Upper lobe of left lung (tissue), 6 donors: Measurements from ENCODE around the gene PLPPR3. TPM values are rescaled to one million over a fixed set of nuclear protein-coding genes. Genes with fewer than 3 reads are reported as not detected.

ENCODE experiments used
- ATAC-seq, 2 donors: fragments of 200-7000 bp; cut with Tn5 transposase; one replicate each; pipeline ENCODE4 v1.9.1; 2022; ENCODE audit warnings: mild to moderate bottlenecking in 2 of 2, moderate library complexity in 2 of 2; ENCODE audit not compliant: low FRiP score in 2 of 2
- DNase-seq, 2 donors: peaks; one replicate each; pipeline ENCODE4 v3.0.0-alpha.2; 2019 to 2020
- H3K27ac ChIP-seq, 4 donors: fragments of 200-600 bp; sonication (generic); one replicate each; pipeline ENCODE4 v1.5.1; 2016 to 2019
- H3K27me3 ChIP-seq, 4 donors: fragments of 200-600 bp; sonication (generic); one replicate each; pipeline ENCODE4 v1.5.1; 2017 to 2019
- H3K36me3 ChIP-seq, 4 donors: fragments of 200-600 bp; sonication (generic); one replicate each; pipeline ENCODE4 v1.5.1; 2016 to 2019
- H3K4me1 ChIP-seq, 4 donors: fragments of 200-600 bp; sonication (generic); one replicate each; pipeline ENCODE4 v1.5.1; 2018 to 2019
- H3K4me3 ChIP-seq, 4 donors: fragments of 200-600 bp; sonication (generic); one replicate each; pipeline ENCODE4 v1.5.1; 2017 to 2019; ENCODE audit warnings: mild to moderate bottlenecking in 2 of 4, moderate library complexity in 1 of 4
- H3K9me3 ChIP-seq, 4 donors: fragments of 200-600 bp; sonication (generic); one replicate each; pipeline ENCODE4 v1.5.1; 2018 to 2019
- EP300 ChIP-seq, 4 donors: sonication (generic); formaldehyde crosslinking; IDR thresholded peaks; one replicate each; pipeline ENCODE4 v1.5.1; 2017; ENCODE audit warnings: antibody characterized with exemption in 4 of 4, control low read depth in 2 of 4
- POLR2A ChIP-seq, 4 donors: fragments of 450-650 bp; IDR thresholded peaks; one replicate each; pipeline ENCODE4 v1.5.1; 2016 to 2017; ENCODE audit warnings: antibody characterized with exemption in 4 of 4, mild to moderate bottlenecking in 2 of 4
- POLR2AphosphoS5 ChIP-seq, 2 donors: sonication (generic); formaldehyde crosslinking; IDR thresholded peaks; one replicate each; pipeline ENCODE4 v1.5.1; 2017; ENCODE audit warnings: antibody characterized with exemption in 2 of 2
- WGBS, 2 donors: methylation state at CpG; one replicate each; pipeline ENCODE4 v1.1.5; 2017 to 2018; 5-methylcytosine and 5-hydroxymethylcytosine counted together
- total RNA-seq, 6 donors: library from RNA; depleted of rRNA in 4 of 6; stranded (reverse); fragments of >200 nt in 4 of 6; gene quantifications; one replicate each; pipeline versions ENCODE4 v1.1.0 to v1.2.1, GENCODE V29; 2016 to 2021
- TF ChIP-seq, protein P1 (sequence below), 6 experiments: fragments of 450-650 bp in 4 of 6; fragments of 200-600 bp in 2 of 6; sonication (generic) in 2 of 6; IDR thresholded peaks; one replicate each; pipeline ENCODE4 v1.5.1; 2016 to 2019; ENCODE audit warnings: antibody characterized with exemption in 6 of 6
- donor health status: DM: no; HTN: no; CAD: no; lungs with moderate emphysema.
- donor health status: DM: no; HTN: yes; CAD: no; lungs with severe emphysema.

The PLPPR3 gene
- total RNA-seq, 6 donors from 2014 or later: 0.63 to 14.2 (median 5.6) TPM

DNA sequence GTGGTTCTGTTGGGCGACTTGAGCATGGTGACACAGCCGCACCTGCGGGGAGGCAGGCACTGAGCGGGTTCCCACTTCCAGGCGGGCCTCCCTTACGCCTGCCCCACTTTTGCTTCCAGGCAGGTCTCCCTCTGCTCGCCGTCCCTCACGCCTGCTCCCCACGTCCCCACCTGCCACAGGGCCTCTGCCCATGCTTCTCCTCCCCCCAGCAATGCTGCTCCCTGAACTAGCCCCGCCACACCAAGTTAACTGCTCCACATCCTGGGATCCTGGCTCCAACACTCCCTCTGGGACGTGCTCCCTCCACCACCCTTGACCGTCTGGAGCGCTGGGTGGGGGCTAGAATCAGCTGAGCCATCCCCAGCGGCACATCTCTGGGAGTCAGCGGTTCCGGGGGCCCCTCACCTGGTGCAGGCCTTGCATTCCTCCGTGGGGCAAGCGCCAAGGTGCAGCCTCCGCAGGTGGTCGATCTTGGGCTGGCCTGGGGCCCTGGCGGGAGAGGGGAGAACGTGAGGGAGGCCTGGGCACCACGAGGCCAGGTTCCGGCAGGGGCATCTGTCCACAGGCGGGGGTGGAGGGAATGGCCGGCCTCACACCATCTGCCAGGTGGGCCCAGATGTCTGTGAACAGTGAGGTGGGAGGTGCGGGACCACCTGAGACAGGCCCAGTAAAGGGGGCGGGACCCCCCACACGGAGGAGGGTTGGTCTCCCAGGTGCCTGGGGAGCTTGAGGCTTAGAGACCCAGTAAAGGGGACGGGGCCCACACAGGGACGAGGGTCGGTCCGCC is 46.9 kb upstream of the PLPPR3 start:
- DNase-seq: peak in 1 of 2 donors; percentile 80
- peaks cover 0 to 52% (median 39%) of the 10 kb centered on the region in 4 donors for H3K36me3 ChIP-seq
- TF ChIP-seq, protein P1, sequence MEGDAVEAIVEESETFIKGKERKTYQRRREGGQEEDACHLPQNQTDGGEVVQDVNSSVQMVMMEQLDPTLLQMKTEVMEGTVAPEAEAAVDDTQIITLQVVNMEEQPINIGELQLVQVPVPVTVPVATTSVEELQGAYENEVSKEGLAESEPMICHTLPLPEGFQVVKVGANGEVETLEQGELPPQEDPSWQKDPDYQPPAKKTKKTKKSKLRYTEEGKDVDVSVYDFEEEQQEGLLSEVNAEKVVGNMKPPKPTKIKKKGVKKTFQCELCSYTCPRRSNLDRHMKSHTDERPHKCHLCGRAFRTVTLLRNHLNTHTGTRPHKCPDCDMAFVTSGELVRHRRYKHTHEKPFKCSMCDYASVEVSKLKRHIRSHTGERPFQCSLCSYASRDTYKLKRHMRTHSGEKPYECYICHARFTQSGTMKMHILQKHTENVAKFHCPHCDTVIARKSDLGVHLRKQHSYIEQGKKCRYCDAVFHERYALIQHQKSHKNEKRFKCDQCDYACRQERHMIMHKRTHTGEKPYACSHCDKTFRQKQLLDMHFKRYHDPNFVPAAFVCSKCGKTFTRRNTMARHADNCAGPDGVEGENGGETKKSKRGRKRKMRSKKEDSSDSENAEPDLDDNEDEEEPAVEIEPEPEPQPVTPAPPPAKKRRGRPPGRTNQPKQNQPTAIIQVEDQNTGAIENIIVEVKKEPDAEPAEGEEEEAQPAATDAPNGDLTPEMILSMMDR (IDR thresholded peaks at IDR 0.05): no peak
- TF ChIP-seq POLR2A (IDR thresholded peaks at IDR 0.05) (no peak), EP300 (IDR thresholded peaks at IDR 0.05) (no peak), POLR2AphosphoS5 (IDR thresholded peaks at IDR 0.05) (no peak)
- H3K4me1 ChIP-seq: peaks cover 11 to 21% (median 18%) of the 10 kb centered on the region in 4 donors
- no peak for ATAC-seq
- 95% methylated on average over 29 to 31 of the region's 34 CpGs for WGBS, 2 donors
- no peak overlapping the region for H3K4me3 ChIP-seq
- H3K9me3 ChIP-seq: no peaks in the 10 kb centered on the region
- H3K27me3 ChIP-seq: no peaks in the 10 kb centered on the region
- H3K27ac ChIP-seq: peak overlapping the region in 3 of 4 donors; percentile 60 to 83 (median 75)

DNA sequence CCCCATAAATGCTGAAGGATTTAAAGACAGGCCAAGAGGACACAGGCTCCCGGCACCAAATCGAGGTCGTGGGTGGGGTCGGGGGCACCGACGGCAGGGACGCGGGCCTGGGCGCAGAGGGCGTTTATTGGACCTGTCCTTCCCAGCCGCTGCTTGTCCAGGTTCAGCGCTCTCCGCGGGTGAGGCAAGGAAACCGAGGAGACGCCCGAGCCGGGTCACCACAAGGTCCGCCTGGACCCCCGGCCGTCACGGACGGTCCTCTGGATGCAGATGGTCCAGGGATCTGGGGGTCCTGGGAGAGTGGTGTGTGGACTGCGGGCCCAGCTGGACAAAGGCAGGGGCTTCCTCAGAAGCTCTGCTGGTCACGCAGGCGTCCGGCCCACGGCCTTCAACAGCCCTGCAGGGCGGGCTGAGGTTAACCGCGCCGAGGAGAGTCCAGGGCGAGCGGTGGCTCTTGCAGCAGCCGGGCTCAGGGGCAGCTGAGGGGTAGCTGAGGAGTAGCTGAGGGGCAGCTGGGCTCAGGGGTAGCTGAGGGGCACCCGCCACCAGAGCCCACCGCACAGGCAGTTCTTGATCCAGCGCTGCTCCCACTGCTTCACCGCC is 46.2 kb upstream of the PLPPR3 start:
- ATAC-seq (no peak), DNase-seq (peak in 1 of 2 donors; percentile 86)
- Histone ChIP-seq H3K27ac (peak overlapping the region in 2 of 4 donors; percentile 60 to 83), H3K4me1 (peaks cover 15 to 26% (median 24%) of the 10 kb centered on the region in 4 donors), H3K9me3 (no peaks in the 10 kb centered on the region), H3K36me3 (peaks cover 0 to 48% (median 37%) of the 10 kb centered on the region in 4 donors), H3K27me3 (no peaks in the 10 kb centered on the region), H3K4me3 (no peak overlapping the region)
- 93 to 97% methylated on average over 23 to 38 of the region's 39 CpGs for WGBS, 2 donors
- no peak for TF ChIP-seq POLR2A (IDR thresholded peaks at IDR 0.05)
- TF ChIP-seq, protein P1 (IDR thresholded peaks at IDR 0.05): no peak

DNA sequence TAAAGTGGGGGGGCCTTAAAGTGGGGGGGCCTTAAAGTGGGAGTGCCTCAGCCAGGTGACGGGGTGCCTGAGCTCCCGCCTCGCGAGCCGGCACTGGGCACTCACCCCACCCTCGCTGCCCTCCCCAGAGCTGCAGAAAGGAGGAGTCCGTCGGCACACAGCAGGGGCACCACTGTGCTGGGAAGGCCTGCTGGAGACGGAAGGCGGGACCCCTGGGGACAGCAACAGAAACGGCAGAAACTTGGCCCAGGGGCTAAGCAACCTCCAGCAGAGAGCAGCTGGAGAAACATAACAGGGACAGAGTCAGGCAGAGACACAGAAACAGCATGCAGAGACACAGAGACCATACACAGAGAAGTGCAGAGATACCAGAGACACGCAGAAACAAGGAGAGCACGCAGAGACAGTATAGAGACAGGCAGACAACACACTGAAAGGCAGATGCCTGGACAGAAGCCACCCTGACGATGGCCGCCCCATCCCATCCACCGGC is 45.6 kb upstream of the PLPPR3 start:
- Histone ChIP-seq H3K36me3 (peaks cover 0 to 46% (median 37%) of the 10 kb centered on the region in 4 donors), H3K27me3 (no peaks in the 10 kb centered on the region), H3K27ac (no peak overlapping the region), H3K4me3 (no peak overlapping the region), H3K4me1 (peaks cover 17 to 25% (median 25%) of the 10 kb centered on the region in 4 donors), H3K9me3 (no peaks in the 10 kb centered on the region)
- TF ChIP-seq POLR2A (IDR thresholded peaks at IDR 0.05) (no peak), EP300 (IDR thresholded peaks at IDR 0.05) (no peak), POLR2AphosphoS5 (IDR thresholded peaks at IDR 0.05) (no peak)
- TF ChIP-seq, protein P1 (IDR thresholded peaks at IDR 0.05): no peak
- ATAC-seq (no peak), DNase-seq (no peak)
- WGBS, 2 donors: 84 to 89% methylated on average over 12 to 16 of the region's 16 CpGs

DNA sequence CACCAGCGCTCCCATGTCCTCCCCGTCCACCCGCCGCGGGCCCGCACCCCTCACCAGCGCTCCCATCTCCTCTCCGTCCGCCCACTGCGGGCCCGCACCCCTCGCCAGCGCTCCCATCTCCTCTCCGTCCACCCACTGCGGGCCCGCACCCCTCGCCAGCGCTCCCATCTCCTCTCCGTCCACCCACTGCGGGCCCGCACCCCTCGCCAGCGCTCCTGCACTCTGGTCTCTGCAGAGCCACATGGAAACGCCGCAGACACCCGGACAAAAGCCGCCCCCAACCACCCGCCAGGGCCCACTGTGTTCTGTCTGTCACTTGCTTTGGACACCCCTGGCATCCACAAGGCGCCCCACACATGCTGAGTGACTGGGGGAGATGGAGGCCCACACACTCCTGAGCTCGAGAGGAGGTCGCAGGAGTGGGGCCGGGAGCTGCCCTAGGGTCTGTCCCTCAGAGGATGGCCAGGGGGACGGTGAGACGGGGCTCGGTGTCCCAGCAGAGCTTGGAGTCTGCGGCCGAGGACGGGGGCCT is 45.1 kb upstream of the PLPPR3 start:
- Histone ChIP-seq H3K27ac (no peak overlapping the region), H3K4me1 (peaks cover 16 to 25% (median 24%) of the 10 kb centered on the region in 4 donors), H3K9me3 (no peaks in the 10 kb centered on the region), H3K4me3 (no peak overlapping the region), H3K36me3 (peaks cover 0 to 43% (median 34%) of the 10 kb centered on the region in 4 donors), H3K27me3 (no peaks in the 10 kb centered on the region)
- DNase-seq (peak in 1 of 2 donors; percentile 82), ATAC-seq (no peak)
- 87 to 91% methylated on average over 37 of the region's 38 CpGs for WGBS, 2 donors
- TF ChIP-seq EP300 (IDR thresholded peaks at IDR 0.05) (no peak), POLR2A (IDR thresholded peaks at IDR 0.05) (no peak), POLR2AphosphoS5 (IDR thresholded peaks at IDR 0.05) (no peak)
- TF ChIP-seq, protein P1 (IDR thresholded peaks at IDR 0.05): no peak
